Fibroblast of skin of right biceps (primary cell): Measurements from ENCODE around the gene ADIPOQ.
A peak's percentile ranks its signal among the peaks of the same experiment; 100 is the strongest.
"Not testable (repeated sequence)": the region's sequence is repeated elsewhere in the genome, so short reads cannot be mapped to it uniquely, and the experiment has no call there.

Source experiments
- DNase-seq: peaks from one replicate; pipeline ENCODE4 v3.0.0-alpha.2; 2013

ADIPOQ gene

DNA sequence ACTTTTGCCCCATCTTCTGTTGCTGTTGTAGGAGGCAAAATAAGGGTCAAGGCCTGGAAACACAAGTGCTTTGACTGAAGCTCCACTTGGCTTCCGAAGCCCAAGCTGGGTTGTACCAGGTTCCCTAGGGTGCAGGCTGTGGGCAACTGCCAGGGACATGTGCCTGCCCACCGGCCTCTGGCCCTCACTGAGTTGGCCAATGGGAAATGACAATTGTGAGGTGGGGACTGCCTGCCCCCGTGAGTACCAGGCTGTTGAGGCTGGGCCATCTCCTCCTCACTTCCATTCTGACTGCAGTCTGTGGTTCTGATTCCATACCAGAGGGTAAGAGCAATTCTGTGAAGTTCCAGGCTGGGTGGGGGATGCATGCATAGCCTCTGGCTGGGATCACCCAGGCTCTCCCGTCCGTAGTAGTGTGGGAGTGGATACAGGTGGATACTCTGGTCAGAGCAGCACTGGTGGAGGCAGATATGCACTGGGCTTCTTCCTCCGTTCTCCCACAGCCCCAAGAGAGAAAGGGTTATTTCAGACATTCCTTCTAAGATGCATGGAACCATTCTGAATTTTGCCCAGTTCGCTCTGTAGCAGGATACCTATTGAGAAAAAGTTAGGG is at the start of gene ADIPOQ:
ADIPOQ (plus strand) TSS at position 285 of the 613 bp plus-strand sequence. CDS start 10,349 bp downstream, outside the sequence.
- no peak for DNase-seq

DNA sequence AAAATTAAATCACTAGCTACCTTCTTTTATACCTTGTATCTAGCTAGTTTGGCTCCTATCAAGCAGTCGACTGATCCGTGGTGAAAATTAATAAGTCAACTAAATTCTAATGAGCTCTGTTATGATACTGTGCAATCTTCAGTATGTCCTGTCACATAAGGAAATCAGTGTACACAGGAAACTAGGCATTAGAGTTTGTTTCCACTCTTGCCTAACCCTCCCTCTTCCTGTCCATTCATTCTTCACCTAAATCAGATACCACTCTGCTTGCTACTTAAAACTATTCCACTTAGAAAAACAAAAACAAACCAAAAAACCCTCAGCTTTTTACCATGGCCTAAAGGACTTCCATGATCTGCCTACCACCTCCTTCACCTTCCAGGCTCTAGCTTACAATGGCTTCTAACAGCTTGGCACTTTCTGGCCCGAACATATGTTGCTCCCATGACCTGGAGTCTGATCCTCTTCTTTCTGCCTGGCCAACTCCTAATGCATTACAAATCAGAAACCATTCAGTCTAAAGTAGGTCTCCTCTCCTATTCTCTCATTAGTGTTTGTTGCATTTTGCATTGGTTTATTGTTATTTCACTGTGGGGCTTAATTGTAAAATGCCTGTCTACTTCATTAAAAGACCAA is 44.2 kb upstream of the ADIPOQ start:
- no peak for DNase-seq

DNA sequence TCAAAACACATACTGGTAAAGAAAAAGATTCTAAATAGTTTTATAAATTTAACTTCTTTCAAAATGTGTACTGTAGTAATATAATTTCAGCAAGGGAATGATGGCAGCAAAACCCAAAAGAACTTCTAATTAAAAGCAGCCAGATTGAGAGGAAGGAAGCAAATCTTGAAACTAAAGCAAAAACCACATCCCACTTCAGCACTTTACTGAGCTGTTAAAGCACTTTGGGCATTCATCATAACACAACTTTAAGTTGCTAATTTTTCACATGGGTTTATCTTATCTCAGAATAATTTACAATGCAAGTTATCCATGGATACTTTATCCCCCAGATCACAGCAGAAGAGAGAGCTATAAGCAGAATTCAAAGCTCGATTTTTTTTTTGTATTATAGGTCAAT is 42.2 kb upstream of the ADIPOQ start:
- DNase-seq: no peak

DNA sequence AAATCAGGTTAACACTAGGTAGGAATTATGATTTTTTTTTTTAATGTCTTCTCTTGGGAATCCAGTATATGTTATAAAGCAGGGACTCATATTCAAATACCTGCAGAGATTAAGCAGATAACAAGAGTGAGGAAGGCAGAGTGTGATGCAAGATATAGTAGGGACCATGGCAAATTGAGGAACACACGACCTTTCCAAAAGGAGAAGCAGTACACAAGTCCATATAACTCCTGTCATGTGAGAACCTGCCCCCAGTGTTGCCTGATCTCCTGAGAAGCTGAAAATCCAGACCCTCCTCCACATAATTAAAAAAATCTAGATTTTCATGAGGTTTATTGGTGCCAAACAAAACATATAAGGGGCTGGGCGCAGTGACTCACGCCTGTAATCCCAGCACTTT is 39.8 kb upstream of the ADIPOQ start:
- DNase-seq: no peak

DNA sequence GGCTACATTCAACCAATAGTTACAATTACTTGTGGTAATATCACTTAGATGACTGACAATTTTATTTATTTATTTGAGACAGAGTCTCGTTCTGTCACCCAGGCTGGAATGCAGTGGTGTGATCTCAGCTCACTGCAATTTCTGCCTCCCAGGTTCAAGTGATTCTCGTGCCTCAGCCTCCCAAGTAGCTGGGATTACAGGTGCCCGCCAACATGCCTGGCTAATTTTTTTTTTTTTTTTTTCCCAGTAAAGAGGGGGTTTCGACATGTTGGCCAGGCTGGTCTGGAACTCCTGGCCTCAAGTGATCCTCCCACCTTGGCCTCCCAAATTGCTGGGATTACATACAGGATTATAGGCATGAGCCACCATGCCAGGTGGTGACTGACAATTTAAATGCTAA is 39.1 kb upstream of the ADIPOQ start:
- DNase-seq: not testable (repeated sequence)

DNA sequence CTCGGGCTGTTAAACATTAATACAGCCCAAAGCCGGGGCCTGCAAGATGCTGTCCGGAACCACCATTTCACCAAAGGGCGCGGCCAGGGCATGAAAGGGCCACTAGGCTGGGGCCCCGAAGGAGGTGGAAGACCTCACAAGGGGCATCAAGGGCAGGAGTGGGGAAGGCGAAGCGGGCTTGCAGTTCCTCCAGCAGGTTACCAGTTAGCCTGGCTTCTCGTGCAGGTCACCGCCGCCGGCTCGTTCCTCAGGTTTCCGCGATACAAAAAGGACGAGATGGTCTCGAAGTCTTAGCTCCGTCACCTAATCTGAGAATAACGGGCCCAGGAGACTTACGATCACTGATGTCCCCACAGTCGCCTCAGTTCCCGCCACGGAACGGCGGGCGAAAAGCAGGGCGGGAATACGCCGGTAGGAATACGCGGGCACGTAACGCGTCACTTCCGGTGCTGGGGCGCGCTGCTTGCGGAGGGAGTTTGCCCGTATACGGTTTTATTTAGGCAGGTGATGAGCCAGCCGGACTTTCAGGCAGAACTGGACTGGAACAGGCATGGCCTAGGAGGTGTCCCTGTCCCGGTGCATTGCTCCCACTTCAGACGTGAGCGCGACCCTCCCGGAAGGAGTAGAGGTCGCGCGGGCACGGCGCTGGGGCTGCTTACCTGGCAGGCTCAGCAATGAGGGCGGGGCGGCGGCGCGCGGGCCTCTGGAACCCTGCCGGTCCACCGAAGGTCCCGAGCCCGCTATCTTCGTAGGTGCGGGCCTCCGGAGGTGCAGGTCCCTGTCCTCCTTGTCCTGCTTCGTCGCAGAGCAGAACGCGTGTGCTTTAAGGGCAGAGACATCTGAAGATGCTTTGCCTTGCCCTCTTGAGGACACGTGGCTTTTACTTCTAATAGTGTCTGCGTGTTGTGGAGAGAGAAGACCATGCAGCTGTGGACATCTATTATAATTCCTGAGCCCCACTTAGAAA is 36.1 kb upstream of the ADIPOQ start, which contains the start of gene RFC4:
RFC4 (minus strand) TSS at position 394 of the 967 bp plus-strand sequence. CDS start 1,769 bp downstream, outside the sequence.
- peak; percentile 77 for DNase-seq

DNA sequence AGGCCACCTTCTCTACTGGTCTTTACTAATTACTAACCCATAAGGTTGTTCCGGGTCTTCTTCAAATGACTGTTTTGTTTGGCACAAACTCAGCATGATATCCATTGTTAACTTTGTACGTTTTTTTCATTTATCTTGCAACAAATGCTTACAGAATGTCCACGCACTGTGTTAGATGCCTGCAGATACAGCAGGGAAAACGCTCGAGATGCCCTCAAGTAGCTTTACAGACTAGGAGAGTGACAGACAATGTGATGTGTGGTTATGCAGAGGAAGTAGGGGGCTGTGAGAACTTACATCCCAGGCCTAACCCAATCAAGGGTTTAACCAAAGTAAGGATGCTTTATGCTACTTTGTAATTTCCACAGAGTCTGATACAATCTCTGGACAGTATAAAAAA is 35.3 kb upstream of the ADIPOQ start:
- no peak for DNase-seq

DNA sequence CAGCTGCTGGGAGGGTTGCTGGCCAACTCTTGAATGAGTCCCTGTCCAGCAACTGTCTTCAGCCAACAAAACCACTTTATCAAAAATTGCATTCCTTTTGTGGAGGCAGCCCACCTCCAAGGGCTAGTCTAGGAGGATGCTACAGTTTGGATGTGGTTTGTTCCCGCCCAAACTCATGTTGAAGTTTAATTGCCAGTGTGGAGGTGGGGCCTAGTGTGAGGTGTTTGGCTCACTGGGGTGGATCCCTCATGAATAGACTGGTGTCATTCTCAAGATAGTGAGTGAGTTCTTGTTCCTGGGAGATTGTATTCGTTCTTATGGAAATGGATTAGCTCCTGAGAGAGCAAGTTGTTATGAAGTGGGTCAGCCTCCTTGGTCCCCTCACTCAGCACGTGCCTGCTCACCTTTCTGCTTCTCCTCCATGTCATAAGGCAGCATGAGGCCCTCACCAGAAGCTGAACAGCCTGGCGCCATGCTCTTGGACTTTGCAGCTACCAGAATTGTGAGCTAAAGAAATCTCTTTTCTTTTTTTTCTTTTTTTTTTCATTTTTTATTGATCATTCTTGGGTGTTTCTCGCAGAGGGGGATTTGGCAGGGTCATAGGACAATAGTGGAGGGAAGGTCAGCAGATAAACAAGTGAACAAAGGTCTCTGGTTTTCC is 32.0 kb upstream of the ADIPOQ start:
- DNase-seq: no peak

DNA sequence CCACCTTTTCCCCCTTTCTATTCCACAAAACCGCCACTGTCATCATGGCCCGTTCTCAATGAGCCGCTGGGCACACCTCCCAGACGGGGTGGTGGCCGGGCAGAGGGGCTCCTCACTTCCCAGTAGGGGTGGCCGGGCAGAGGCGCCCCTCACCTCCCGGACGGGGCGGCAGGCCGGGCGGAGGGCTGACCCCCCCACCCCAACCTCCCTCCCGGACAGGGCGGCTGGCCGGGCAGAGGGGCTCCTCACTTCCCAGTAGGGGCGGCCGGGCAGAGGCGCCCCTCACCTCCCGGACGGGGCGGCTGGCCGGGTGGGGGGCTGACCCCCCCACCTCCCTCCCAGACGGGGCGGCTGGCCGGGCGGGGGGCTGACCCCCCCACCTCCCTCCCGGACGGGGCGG is 31.2 kb upstream of the ADIPOQ start:
- not testable (repeated sequence) for DNase-seq

DNA sequence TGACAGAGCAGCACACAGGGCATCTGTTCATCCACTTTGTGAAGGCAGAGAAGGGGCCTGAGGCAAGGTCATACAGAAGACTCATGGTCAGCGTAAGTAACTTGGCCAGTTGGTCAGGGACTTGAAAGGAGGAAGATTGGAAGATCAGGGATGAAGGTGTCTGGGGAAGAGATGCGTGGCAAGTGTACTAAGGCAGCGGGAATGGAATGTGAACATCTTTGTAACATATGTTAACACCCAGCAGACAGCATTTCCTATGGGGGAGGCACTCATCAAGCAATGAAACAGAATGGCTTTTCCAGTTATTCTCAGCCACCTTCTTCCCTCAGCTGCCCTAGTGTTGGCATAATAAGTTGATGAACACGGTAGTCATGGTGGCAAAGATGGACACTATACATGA is 28.4 kb upstream of the ADIPOQ start:
- no peak for DNase-seq

DNA sequence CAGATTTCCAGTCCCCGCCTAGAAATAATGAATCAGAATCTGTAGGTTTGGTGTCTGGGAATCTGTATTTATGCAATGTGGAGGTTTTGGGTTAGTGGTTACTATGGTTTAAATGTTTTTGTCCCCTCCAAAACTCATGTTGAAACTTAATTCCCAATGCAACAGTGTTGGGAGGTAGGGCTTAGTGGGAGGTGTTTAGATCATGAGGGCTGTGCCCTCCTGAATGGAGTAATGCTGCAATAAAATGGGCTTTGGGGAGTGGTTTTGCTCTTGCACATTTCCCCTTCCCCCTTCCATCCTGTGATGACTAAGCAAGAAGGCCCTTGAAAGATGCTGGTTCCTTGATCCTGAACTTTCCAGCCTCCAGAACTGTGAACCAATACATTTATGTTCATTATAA is 27.1 kb upstream of the ADIPOQ start:
- peak; percentile 87 for DNase-seq

DNA sequence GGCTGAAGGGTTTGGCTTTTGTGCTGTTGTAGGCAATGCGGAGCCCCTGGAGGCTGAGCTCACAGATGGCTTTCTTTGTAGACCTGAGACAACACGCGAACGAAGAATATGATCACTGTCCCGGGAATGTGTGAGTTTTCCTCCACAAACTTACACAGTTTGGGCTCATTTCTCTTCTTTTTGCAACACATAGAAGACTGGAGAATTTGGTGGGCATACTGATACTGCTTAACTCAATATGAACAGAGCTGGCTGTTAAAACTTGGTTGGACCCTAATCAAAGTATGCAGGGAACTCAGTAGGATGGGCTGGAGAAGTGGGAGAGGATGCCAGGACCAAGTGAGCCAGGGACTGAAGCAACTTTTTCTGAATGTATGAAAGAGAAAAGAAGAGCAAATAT is 24.0 kb upstream of the ADIPOQ start:
- DNase-seq: no peak

DNA sequence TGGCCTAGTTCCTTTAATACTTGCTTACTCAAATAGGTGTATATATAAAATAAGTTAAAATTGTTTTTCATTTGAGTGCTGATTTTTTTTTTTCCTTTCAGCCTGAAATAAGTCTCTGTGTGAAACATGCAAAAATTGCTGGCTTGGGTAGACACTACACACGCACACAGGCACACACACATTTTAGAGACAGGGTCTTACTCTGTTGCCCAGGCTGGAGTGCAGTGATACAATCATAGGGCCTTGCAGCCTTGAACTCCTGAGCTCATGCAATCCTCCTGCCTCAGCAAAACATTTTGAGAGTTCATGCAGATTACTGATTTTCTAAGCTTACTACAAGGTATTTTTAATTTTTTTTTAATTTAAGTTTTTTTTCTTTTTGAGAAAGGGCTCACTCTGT is 23.6 kb upstream of the ADIPOQ start:
- no peak for DNase-seq

DNA sequence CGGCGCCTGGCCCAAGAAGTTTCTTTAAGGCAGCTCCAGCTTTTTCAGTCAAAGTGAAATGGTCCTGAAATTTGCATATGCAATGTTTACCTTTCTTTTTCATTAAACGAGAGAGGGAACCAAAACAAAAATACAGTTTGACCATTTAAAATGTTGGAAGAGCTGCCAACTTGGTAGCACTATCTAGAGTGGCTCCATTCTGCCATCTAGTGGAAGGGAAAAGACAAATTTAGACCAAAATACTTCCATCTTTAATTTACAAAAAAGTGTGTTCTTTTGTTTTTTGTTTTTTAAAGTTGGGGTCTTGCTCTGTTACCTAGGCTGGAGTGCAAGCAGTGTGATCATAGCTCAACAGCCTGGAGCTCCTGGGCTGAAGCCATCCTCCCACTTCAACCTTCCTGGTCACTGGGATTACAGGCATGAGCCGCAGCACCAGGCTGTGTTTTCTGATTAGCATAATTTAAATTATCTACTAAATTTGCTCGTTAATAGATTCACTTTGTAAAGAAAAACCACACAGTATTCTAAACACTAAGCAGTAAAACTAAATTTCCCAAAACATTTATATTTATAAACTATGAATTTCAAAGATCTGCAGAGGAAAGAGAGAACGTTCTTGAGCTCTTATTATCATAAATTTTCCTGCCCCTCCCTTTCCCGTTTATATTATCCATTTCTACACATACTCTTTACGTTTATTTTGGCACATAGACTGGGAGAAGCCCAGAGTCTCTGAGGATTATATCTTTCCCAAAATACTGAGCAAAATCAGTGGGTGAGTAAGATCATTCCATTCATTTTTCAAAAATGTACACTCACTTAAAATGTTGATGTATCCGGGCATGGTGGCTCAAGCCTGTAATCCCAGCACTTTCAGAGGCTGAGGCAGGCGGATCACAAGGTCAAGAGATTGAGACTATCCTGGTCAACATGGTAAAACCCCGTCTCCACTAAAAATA is 20.8 kb upstream of the ADIPOQ start:
- DNase-seq: peak; percentile 89

DNA sequence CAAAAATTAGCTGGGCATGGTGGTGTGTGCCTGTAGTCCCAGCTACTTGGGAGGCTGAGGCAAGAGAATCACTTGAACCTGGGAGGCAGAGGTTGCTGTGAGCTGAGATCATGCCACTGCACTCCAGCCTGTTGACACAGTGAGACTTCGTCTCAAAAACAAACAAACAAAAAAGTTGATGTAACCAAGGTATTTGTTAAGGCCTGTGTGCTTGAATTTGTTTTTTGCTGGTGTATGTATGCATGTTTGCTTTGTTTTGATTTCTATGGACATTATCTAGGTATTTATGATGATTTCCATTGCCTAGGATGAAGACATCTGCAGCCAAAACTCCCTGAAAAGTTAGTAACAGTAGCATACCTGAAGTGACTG is 20.1 kb upstream of the ADIPOQ start:
- not testable (repeated sequence) for DNase-seq

DNA sequence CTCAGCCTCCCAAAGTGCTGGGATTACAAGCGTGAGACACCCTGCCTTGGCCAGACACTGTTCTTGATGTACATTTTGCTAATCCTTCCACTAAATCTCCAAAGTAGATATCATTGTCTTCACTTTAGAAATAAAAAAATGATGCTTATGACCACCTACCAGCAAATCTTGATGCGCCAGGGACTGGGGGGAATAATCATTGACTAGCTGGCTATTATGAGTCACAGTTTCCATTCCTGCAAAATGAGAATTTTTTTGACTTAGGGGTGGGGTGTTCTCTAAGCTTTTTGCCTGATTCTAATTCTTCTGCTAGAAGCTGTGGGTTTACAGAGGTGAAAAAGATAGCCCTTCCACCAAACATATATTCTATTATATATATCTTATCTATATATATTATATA is 19.1 kb upstream of the ADIPOQ start:
- DNase-seq: peak; percentile 72

DNA sequence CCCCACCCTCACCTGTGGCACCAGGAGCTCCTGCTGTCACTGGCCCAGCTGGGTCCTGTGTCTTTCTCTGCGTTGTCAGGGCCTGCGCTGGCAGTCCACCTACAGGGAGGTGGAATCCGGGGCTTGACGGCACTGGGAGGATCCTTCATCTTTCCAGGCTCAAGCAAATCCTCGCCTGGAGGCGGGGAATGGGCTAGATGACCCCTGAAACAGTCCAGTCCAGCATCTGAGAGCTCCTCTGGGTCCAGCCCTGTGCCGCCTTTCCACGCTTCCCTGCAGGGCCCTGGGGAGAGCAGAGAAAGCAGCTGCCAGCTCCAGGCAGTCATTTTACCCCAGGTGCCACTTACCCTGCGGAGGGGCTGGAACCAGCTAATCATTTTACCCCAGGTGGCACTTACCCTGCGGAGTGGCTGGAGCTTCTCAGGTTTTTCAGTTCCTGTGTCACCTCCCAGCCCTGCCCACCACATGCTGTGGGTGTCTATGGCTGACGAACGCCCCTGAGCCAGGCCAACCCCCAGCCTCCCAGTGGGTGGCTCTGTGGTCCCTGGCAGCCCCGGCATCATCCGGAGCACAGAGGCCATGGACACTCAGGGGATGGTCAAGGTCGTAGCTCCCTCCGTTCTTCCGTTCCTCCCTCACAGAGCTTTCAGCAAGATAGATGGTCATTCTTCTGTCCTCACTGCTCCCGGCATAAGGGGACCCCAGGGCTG is 17.9 kb upstream of the ADIPOQ start:
- DNase-seq: no peak

DNA sequence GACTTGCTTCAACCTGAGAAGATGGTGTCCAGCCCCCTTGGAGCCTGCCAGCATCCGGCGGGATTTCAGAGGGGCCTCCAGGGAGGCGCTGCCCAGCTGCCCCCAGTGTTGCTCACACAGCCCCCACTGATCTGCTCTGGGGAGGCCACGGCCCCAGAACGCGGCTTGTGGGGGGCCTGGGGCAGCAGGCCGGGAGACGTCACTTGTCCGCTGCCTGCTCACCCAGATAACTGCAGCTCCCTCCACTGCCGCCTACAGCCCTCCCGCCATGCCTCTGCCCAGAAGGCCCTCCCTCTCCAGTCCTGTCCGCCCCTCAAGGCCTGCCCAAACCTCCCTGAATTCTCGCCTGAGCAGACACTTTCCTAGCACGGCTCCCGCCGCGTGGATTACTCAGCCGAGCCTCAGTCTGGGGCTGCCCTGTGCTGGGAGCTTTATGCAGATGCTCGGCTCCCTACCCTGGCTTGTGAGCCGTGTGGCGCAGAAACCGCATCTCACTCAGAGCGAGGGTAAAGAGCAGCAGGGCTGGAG is 17.2 kb upstream of the ADIPOQ start:
- peak; percentile 84 for DNase-seq

DNA sequence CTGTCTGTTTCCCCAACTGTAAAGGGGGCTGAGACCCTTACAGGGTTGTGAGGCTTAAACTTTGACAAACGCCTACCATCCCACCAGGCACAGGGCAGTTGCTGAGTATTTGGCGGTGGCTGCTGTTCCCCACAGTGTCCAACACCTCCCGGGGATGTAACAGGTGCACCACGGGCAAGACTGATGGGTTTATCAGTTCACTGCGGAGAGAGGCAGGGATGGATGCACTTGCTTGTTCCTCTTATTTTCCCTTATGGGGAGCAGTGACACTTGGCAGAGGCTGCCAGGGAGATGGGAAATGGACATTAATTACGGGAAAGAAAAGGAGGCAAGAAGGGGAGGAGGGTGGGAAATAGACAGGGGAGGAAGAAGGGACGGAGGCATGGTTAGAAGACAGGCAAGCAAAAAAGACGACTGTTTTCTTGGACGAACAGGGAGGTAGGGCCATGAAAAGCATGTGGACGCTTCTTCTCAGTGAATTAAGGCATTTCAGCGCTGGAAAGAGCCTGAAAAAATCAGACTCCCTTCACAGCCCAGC is 16.6 kb upstream of the ADIPOQ start:
- DNase-seq: no peak

DNA sequence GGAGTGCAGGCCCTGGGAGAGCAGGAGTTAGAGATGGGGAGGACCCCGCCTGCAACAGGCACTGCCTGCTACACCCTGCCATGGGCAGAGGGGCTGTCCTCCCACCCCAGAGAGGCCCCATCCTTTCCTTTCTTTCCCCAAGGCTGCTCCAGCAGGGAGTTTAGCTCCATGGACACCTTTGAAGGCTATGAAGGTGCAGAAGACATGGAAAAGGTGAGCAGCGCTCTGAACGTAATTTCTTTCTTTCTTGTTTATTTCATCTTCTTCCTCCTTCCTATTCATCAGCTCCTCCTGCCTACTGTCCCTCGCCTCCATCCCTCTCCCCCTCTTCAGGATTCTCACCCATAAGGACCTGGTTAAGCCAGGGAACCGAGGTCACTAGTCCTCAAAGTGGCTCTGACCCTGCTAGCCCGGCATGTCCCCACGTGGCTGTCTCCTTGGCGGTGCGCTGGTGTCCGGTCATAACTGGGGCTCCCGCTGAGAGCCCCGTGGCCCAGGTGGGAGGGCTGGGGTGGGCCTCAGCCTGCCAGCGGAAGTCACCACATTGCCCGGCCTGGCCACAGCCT is 16.0 kb upstream of the ADIPOQ start:
- DNase-seq: no peak
